ENCODE results near the gene DOK6. TPM values are rescaled to one million over a fixed set of nuclear protein-coding genes. Genes with fewer than 3 reads are reported as not detected.

DOK6 gene
- polyA plus RNA-seq, 1 experiment, result 0.55 TPM

DNA sequence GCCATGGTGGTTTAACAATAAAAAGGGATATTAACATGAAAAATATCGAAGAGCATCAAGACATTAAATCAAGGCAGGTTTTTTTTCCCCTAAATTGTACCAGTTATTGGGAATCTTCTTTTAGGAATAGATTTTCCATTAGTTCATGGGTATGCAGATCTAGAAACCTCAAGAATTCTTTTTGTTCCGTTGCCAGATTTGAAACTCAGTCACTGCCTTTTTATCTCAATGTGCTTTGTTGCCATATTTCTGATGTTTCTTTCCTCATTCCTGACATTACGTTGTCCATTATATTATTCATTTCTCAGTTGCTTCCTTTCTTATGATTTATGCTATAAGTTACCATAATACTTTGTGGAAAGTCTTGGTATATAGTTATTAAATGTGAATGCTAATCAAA, 384.8 kb downstream of the DOK6 start:
- no peak for DNase-seq (ENCODE audit: low read depth)
- CTCF ChIA-PET, result interaction anchor here (0.7 kb wide), 1 partner anchor 72 kb away, joined by 3 read pairs; no protein-coding TSS in a partner anchor
- H3K4me3 ChIP-seq (ENCODE audit: low read depth, low read length), result no peak overlapping the region
- POLR2A ChIA-PET, result no interaction called here
- TF ChIP-seq CTCF (IDR thresholded peaks at IDR 0.05; ENCODE audit: insufficient read depth, low read depth, low read length), result no peak
- no peaks in the 10 kb centered on the region for H3K27me3 ChIP-seq (ENCODE audit: control insufficient read depth, insufficient read depth, low read length)
- H3K36me3 ChIP-seq (ENCODE audit: control insufficient read depth, insufficient read depth, low read length), result no peaks in the 10 kb centered on the region

GRCh38 chr18:69786427-69786826, 385.7 kb downstream of the DOK6 start:
- ChIA-PET POLR2A (no interaction called here), CTCF (no interaction called here)
- DNase-seq (ENCODE audit: low read depth), result no peak

DNA sequence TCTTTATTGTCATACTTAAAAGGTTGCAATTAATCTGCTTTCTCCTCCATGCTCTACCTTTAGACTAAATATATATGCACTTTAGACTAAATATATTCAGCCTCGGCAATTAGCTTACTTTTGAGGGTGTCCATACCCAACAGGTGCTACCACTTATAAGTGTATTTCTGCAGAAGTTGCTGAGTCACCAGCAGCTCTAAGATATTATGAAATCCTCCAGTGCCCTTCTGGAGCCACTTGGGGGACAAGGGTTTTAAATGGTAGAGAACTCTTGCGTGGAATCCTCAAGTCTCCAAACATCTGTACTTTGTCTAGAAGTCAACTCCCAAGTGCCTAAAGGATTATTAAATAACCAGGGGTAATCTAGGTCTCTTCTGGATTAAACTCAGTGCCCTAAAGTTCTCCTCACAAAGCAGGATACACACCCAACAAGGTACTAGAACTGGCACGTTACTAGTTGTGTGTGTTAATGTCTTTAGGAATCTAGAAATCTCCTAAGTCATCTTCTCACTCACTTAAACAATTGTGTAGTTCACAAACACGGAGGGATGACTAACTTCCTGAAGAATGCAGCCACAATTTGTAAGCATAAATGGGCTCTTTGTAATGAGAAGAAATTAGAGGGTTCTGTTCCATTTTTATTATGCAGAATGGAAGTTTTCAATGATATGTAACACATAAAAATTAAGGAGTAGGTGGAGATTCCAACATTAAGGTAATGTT, 387.3 kb downstream of the DOK6 start:
- ChIA-PET POLR2A (no interaction called here), CTCF (no interaction called here)
- no peak for TF ChIP-seq CTCF (IDR thresholded peaks at IDR 0.05; ENCODE audit: insufficient read depth, low read depth, low read length)

More at GRCh38 chr18:69786427-69786826, 385.7 kb downstream of the DOK6 start:
- no peak for TF ChIP-seq CTCF (IDR thresholded peaks at IDR 0.05; ENCODE audit: insufficient read depth, low read depth, low read length)
- no peak overlapping the region for H3K4me3 ChIP-seq (ENCODE audit: low read depth, low read length)
- no peaks in the 10 kb centered on the region for H3K27me3 ChIP-seq (ENCODE audit: control insufficient read depth, insufficient read depth, low read length)
- H3K36me3 ChIP-seq (ENCODE audit: control insufficient read depth, insufficient read depth, low read length), result no peaks in the 10 kb centered on the region

GRCh38 chr18:69789794-69790193, 389.1 kb downstream of the DOK6 start:
- DNase-seq (ENCODE audit: low read depth), result no peak
- CTCF ChIA-PET, result no interaction called here
- Histone ChIP-seq H3K36me3 (ENCODE audit: control insufficient read depth, insufficient read depth, low read length) (no peaks in the 10 kb centered on the region), H3K4me3 (ENCODE audit: low read depth, low read length) (no peak overlapping the region), H3K27me3 (ENCODE audit: control insufficient read depth, insufficient read depth, low read length) (no peaks in the 10 kb centered on the region)
- POLR2A ChIA-PET, result no interaction called here
- TF ChIP-seq CTCF (IDR thresholded peaks at IDR 0.05; ENCODE audit: insufficient read depth, low read depth, low read length), result no peak

More for the DNA sequence above, 387.3 kb downstream of the DOK6 start:
- peak; percentile 19 for DNase-seq (ENCODE audit: low read depth)
- Histone ChIP-seq H3K36me3 (ENCODE audit: control insufficient read depth, insufficient read depth, low read length) (no peaks in the 10 kb centered on the region), H3K4me3 (ENCODE audit: low read depth, low read length) (no peak overlapping the region), H3K27me3 (ENCODE audit: control insufficient read depth, insufficient read depth, low read length) (no peaks in the 10 kb centered on the region)

DNA sequence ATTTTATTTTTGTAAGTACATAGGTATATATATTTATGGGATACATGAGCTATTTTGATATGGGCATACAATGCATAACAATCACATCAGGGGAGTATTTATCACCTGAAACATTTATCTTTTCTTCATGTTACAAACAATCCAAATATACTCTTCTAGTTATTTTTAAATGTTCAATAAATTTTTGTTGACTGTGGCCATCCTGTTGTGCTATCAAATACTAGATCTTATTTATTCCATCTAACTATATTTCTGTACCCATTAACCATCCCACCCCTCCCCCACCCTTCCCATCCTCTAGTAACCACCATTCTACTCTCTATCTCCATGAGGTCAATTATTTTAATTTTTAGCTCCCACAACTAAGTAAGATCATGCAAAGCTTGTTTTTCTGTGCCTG, 390.0 kb downstream of the DOK6 start:
- ChIA-PET POLR2A (no interaction called here), CTCF (no interaction called here)
- H3K27me3 ChIP-seq (ENCODE audit: control insufficient read depth, insufficient read depth, low read length), result no peaks in the 10 kb centered on the region
- TF ChIP-seq CTCF (IDR thresholded peaks at IDR 0.05; ENCODE audit: insufficient read depth, low read depth, low read length), result no peak
- no peak overlapping the region for H3K4me3 ChIP-seq (ENCODE audit: low read depth, low read length)
- H3K36me3 ChIP-seq (ENCODE audit: control insufficient read depth, insufficient read depth, low read length), result no peaks in the 10 kb centered on the region
- DNase-seq (ENCODE audit: low read depth), result no peak
